HepG2 (cell line): ENCODE data around the gene ARL8B. TPM values are rescaled to one million over a fixed set of nuclear protein-coding genes. Genes with fewer than 3 reads are reported as not detected.
A peak's percentile ranks its signal among the peaks of the same experiment; 100 is the strongest.

Experiments used
- CHD2 ChIP-seq: IDR thresholded peaks from 2 replicates; pipeline ENCODE4 v1.6.1; 2011; ENCODE audit warnings: low read depth, low read length, improper control_type of control experiment
- FOXK2 ChIP-seq: fragments of 450-650 bp; IDR thresholded peaks from 2 replicates; pipeline ENCODE4 v1.6.1; 2016
- HNRNPLL ChIP-seq: fragments of 200-400 bp; formaldehyde crosslinking; IDR thresholded peaks from 2 replicates; pipeline ENCODE4 v1.6.1; 2017; ENCODE audit warnings: mild to moderate bottlenecking, low read depth, low read length; ENCODE audit not compliant: poor library complexity, severe bottlenecking
- RCOR2 ChIP-seq: IDR thresholded peaks from 2 replicates; pipeline ENCODE4 v1.6.1; 2016; ENCODE audit warnings: missing biosample characterization, missing genetic modification reagents
- SRF ChIP-seq: IDR thresholded peaks from 2 replicates; pipeline ENCODE4 v1.6.1; 2011; ENCODE audit warnings: mild to moderate bottlenecking, low read depth, low read length, moderate library complexity
- TFE3 ChIP-seq: IDR thresholded peaks from 2 replicates; pipeline ENCODE4 v1.6.1; 2016
- ZNF318 ChIP-seq: sonication (generic); formaldehyde crosslinking; IDR thresholded peaks from 2 replicates; pipeline ENCODE4 v1.4.0; 2020; ENCODE audit warnings: mild to moderate bottlenecking, missing genetic modification reagents
- ZNF556 ChIP-seq: sonication (generic); formaldehyde crosslinking; IDR thresholded peaks from 2 replicates; pipeline ENCODE4 v1.4.0; 2020; ENCODE audit warnings: mild to moderate bottlenecking, missing genetic modification reagents, borderline replicate concordance
- polyA plus RNA-seq, 8 experiments: library from polyadenylated mRNA; depleted of rRNA in 3 of 8; stranded (reverse) in 7 of 8; unstranded in 1 of 8; fragments of >200 nt; fragmentation: Illumina TruSeq in 4 of 8; extraction: Trizol in 4 of 8; gene quantifications; 2 replicates each; pipeline versions ENCODE4 v1.2.1 to v1.2.3, GENCODE V29; 2011 to 2016; ENCODE audit warnings: low read depth in 4 of 8, missing spikeins in 1 of 8, mixed read lengths in 1 of 8; ENCODE audit not compliant: insufficient read depth in 1 of 8
- total RNA-seq, 5 experiments: library from RNA; depleted of rRNA; stranded (reverse); fragments of >200 nt; fragmentation: Illumina TruSeq; extraction: Trizol; gene quantifications; 2 replicates each; pipeline ENCODE4 v1.2.3, GENCODE V29; 2016; ENCODE audit warnings: low read depth in 1 of 5

The ARL8B gene
- total and polyA plus RNA-seq, 2 of the 13 experiments (the other 11 are each of a cell fraction or from before 2014, with no cell fraction given): 23.5 to 30.4 TPM

- TF ChIP-seq TFE3 (CRISPR knock-in tag) (peak; percentile 78; the same call in 1 of the 2 replicates), FOXK2 (no peak), HNRNPLL (no peak), CHD2 (no peak), RCOR2 (CRISPR knock-in tag) (no peak), SRF (no peak), ZNF318 (CRISPR knock-in tag) (no peak), ZNF556 (CRISPR knock-in tag) (no peak)
Observed at GRCh38 chr3:5194801-5195509, 72.9 kb downstream of the ARL8B start (continued).
